NCI-H2171 (cell line): ENCODE results near the gene OLFML2A.
A peak's percentile ranks its signal among the peaks of the same experiment; 100 is the strongest.

Experiments
- DNase-seq: peaks from one replicate; lab custom pipeline; 2025; lab: John Stamatoyannopoulos, UW

Gene OLFML2A

DNA sequence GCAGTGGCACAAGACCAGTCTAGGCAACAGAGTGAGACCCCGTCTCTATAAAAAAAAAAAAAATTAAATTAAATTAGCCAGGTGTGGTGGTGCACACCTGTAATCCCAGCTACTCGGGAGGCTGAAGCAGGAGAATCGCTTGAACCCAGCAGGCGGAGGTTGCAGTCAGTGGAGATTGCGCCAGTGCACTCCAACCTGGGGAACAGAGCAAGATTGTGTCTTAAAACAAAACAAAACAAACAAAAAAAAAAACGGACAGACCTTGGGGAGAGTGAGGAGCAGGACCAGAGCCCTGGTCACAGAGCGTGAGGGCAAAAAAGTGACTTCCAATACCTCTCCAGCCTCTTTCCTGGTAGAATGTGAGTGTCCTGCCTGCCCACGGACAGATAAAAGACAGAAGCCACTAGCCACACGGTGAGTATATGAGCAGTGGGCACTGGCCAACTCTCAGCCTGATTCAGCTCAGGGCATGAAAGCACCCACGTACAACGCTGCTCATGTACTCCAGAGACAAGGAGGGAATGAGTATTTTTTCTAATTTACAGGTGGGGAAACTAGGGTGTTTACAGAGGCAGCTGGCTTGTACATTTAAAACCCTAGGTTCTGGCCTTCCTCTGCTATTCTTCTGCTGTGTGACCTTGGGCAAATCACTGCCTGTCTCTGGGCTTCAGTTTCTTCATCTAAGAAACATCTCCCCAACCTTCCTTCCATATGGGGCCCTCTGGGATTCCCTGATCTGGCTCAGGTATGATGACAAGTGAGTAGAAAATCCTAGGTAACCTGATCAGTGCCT, 1.8 kb downstream of the OLFML2A start:
- no peak for DNase-seq

DNA sequence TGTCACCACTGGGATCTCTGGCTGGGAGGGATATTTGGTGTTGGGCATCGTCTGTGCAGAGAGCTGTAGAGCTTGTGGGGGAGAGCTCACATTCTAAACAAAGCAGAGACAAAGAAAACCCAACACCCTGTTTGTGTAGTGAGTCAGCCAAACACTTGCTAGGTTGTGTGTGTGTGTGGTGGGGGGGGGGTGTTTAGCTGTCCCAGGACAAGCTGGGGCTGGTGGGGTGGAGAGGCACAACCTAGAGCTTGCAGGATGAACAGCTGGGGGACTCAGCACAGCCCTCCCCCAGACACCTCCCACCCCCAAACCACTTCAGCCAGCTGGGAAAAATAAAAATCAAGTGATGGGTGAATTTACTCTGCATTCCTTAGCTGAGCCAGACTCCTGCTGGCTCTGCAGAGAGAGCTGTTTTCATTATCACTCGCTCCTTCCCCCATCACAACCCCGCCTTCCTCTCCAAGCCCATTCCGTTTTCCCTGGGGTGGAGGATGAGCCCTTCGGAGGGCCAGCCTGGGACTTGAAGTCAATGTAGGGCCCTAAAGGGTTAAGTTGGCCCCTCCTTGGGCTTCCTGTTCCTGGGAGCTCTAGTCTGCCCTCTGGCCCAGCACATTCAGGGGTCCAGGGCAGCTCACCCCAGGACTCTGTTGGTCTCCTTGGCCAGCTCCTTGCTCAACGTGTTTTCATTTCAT, 2.6 kb downstream of the OLFML2A start:
- peak; percentile 76 for DNase-seq

- no peak for DNase-seq
Measured at GRCh38 chr9:124780060-124780756, 3.3 kb downstream of the OLFML2A start.

GRCh38 chr9:124780757-124781151, 3.8 kb downstream of the OLFML2A start:
- no peak for DNase-seq

GRCh38 chr9:124781967-124782660, 5.2 kb downstream of the OLFML2A start:
- no peak for DNase-seq

- no peak for DNase-seq
Measured at GRCh38 chr9:124782661-124783574, 6.0 kb downstream of the OLFML2A start.

DNA sequence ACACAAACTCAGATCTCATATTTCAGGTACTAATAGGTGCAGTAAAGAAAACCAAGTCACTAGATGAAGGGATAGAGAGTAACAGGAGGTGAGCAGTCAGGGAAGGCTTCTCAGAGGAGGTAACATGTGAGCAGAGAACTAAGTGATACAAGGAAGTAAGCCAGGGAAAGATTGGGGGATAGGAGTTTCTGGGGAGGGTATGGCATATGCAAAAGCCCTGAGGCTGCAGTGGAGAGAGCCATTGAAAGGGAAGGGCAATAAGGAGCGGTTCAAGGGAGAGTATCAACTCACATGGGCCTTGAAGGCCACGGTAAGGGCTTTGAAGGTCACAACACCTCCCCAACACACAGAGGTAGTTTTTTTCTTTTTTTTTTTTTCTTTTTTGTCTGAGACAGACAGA, 6.9 kb downstream of the OLFML2A start:
- DNase-seq: no peak

DNA sequence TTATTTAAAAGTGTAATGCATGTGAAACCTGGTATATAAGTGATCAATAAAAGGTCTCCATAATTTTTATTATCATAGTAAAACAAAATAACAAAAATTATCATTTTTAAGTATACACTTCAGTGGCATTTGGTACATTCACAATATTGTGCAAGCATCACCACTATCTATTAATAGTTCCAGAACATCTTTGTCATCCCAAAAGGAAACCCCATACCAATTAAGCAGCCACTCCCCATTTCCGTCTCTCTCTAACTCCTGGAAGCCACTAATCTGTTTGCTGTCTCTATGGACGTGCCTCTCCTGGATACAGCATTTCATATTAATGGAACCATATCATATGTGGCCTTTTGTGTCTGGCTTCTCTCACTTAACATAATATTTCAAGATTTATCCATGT, 7.6 kb downstream of the OLFML2A start:
- DNase-seq: no peak

DNA sequence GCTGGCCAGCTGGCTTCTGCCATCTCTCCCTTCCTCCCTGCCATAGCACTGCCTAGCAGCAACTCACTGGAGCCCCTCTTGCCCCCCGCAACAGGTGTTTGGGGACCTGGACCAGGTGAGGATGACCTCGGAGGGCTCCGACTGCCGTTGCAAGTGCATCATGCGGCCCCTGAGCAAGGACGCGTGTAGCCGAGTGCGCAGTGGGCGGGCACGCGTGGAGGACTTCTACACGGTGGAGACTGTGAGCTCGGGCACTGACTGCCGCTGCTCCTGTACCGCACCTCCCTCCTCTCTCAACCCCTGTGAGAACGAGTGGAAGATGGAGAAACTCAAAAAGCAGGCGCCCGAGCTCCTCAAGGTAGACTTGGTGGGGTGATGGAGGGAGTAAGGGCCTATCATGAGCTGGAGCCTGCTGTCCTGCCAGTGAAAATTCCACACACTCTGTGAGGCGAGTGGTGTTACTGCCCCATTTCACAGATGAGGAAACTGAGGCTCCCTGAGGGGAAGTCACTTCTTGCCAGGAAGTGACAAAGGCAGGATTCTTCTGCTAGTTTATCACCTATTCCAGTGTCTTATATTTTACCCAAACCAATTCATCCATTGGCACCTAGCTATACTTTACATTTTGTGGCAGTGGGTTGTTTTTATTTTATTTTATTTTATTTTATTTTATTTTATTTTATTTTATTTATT, 10.1 kb downstream of the OLFML2A start:
- DNase-seq: no peak

DNA sequence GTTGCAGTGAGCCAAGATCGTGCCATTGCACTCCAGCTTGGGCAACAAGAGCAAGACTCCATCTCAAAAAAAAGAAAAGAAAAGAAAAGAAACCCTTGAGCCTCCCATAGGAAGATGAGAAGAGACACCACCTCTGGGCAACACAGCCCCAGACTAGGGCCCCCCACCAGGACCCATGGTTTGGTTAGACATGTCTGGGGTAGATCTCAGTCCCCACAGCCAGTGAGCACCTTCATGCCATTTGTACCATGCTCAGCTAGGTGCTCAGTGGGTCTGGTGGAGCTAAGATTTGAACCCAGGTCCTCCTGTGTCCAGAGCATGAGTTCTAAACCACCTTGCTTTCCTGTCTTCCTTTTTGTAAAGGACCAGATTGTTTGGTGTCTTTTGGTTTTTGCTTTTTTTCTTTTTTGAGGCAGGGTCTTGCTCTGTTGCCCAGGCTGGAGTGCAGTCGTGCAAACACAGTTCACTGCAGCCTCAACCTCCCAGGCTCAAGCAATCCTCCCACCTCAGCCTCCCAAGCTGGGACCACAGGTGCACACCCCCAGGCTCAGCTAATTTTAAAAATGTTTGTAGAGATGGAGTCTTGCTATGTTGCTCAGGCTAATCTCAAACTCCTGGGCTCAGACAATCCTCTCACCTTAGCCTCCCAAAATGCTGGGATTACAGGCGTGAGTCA, 11.7 kb downstream of the OLFML2A start:
- no peak for DNase-seq

- no peak for DNase-seq
Measured at GRCh38 chr9:124789531-124789930, 12.6 kb downstream of the OLFML2A start.

GRCh38 chr9:124790301-124790700, 13.4 kb downstream of the OLFML2A start:
- no peak for DNase-seq

GRCh38 chr9:124790801-124791505, 14.0 kb downstream of the OLFML2A start:
- no peak for DNase-seq

- no peak for DNase-seq
Measured at GRCh38 chr9:124792257-124793014, 15.5 kb downstream of the OLFML2A start.

DNA sequence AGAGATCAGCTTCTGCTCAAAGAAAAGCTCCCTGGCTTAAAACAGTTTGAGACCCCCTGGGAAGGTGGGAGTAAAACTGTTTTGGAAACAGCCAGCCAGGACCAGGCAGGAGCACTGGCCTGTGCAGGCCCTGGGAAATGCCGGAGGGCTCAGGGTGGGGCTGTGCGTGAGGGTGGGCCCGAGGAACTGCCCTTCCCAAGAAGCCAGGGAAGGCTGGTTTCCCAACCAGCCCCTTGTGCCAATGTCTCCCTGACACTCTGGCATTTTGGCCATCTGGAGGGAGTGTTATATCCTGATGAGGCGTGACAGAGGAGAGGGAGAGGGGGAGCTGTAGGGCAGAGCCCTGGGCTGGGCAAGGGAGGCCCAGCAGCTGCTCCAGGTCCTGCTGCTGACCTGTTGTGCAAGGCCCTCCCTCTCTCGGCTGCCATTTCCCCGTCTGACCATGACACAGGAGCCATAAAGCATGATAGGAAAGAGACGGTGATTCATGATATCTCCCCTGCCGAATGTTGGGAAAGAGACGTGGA, 16.1 kb downstream of the OLFML2A start:
- DNase-seq: no peak

- DNase-seq: no peak
Measured at GRCh38 chr9:124794902-124795491, 18.1 kb downstream of the OLFML2A start.

GRCh38 chr9:124795881-124796431, 19.0 kb downstream of the OLFML2A start:
- DNase-seq: no peak
